ENCODE results near the gene STX8.

Gene STX8

GRCh38 chr17:9434642-9435057 lies 141.0 kb downstream of the STX8 start:
- DNase-seq, result no peak

GRCh38 chr17:9432934-9433421 lies 142.6 kb downstream of the STX8 start:
- no peak for DNase-seq

GRCh38 chr17:9432134-9432885 lies 143.3 kb downstream of the STX8 start:
- DNase-seq, result no peak

GRCh38 chr17:9431620-9432019 lies 144.0 kb downstream of the STX8 start:
- no peak for DNase-seq

GRCh38 chr17:9427465-9428315 lies 147.9 kb downstream of the STX8 start:
- no peak for DNase-seq

GRCh38 chr17:9424071-9424640 lies 151.5 kb downstream of the STX8 start:
- no peak for DNase-seq

- no peak for DNase-seq
These were observed 154.1 kb downstream of the STX8 start for GRCh38 chr17:9421525-9421924.

GRCh38 chr17:9419932-9420453 lies 155.6 kb downstream of the STX8 start:
- no peak for DNase-seq

GRCh38 chr17:9414471-9414870 lies 161.1 kb downstream of the STX8 start:
- no peak for DNase-seq

GRCh38 chr17:9410737-9411136 lies 164.9 kb downstream of the STX8 start:
- no peak for DNase-seq

- DNase-seq, result no peak
These were observed 165.3 kb downstream of the STX8 start for GRCh38 chr17:9410301-9410700.

GRCh38 chr17:9409878-9410277 lies 165.7 kb downstream of the STX8 start:
- DNase-seq, result no peak

GRCh38 chr17:9408868-9409829 lies 166.5 kb downstream of the STX8 start:
- DNase-seq, result no peak

GRCh38 chr17:9408381-9408780 lies 167.2 kb downstream of the STX8 start:
- no peak for DNase-seq

GRCh38 chr17:9406046-9406606 lies 169.5 kb downstream of the STX8 start:
- DNase-seq, result no peak

- DNase-seq, result no peak
These were observed 172.4 kb downstream of the STX8 start for GRCh38 chr17:9403257-9403656.

GRCh38 chr17:9402590-9403199 lies 172.9 kb downstream of the STX8 start:
- DNase-seq, result no peak

- no peak for DNase-seq
These were observed 174.2 kb downstream of the STX8 start for GRCh38 chr17:9401434-9401833.

- DNase-seq, result no peak
These were observed 186.5 kb downstream of the STX8 start for GRCh38 chr17:9389111-9389527.

GRCh38 chr17:9386401-9386800 lies 189.2 kb downstream of the STX8 start:
- DNase-seq, result no peak

GRCh38 chr17:9383826-9384225 lies 191.8 kb downstream of the STX8 start:
- no peak for DNase-seq
